MM.1S (cell line): ENCODE measurements around the gene HIP1.

Experiments
- DNase-seq: peaks from one replicate; pipeline ENCODE4 v3.0.0-alpha.2; 2015
- H2AFZ ChIP-seq: fragments of 300-600 bp; sonication (generic); 2 replicates; pipeline ENCODE4 v1.6.0; 2016; ENCODE audit warnings: antibody characterized with exemption, low read length
- H3F3A ChIP-seq: fragments of 300-600 bp; sonication (generic); 2 replicates; pipeline ENCODE4 v1.6.1; 2016; ENCODE audit warnings: mild to moderate bottlenecking, antibody characterized with exemption, low read length, moderate library complexity, mixed read lengths; ENCODE audit not compliant: insufficient read depth
- H3K27ac ChIP-seq: fragments of 300-600 bp; sonication (generic); 2 replicates; pipeline ENCODE4 v1.5.1; 2016; ENCODE audit warnings: mild to moderate bottlenecking, low read length
- H3K27me3 ChIP-seq: fragments of 300-600 bp; sonication (generic); replicated peaks from 2 replicates; pipeline ENCODE4 v1.6.0; 2016; ENCODE audit warnings: low read length; ENCODE audit not compliant: insufficient read depth
- H3K36me3 ChIP-seq: fragments of 300-600 bp; sonication (generic); replicated peaks from 2 replicates; pipeline ENCODE4 v1.6.1; 2016; ENCODE audit warnings: mild to moderate bottlenecking, low read length, mixed read lengths; ENCODE audit not compliant: insufficient read depth
- H3K4me1 ChIP-seq: fragments of 300-600 bp; sonication (generic); 2 replicates; pipeline ENCODE4 v1.6.1; 2016; ENCODE audit warnings: low read length, mixed read lengths
- H3K4me2 ChIP-seq: fragments of 300-600 bp; sonication (generic); 2 replicates; pipeline ENCODE4 v1.6.0; 2016; ENCODE audit warnings: low read depth, low read length
- H3K4me3 ChIP-seq: fragments of 300-600 bp; sonication (generic); 2 replicates; pipeline ENCODE4 v1.5.1; 2016; ENCODE audit warnings: low read length, mixed read lengths
- H3K79me2 ChIP-seq: fragments of 300-600 bp; sonication (generic); 2 replicates; pipeline ENCODE4 v1.6.1; 2016; ENCODE audit warnings: mixed run types, low read length, mixed read lengths
- H3K9ac ChIP-seq: fragments of 300-600 bp; sonication (generic); 2 replicates; pipeline ENCODE4 v1.6.1; 2016; ENCODE audit warnings: low read length, mixed read lengths
- H3K9me2 ChIP-seq: fragments of 300-600 bp; sonication (generic); replicated peaks from 2 replicates; pipeline ENCODE4 v1.6.1; 2016; ENCODE audit warnings: mild to moderate bottlenecking, low read length, mixed read lengths; ENCODE audit not compliant: insufficient read depth
- H3K9me3 ChIP-seq: fragments of 300-600 bp; sonication (generic); replicated peaks from 2 replicates; pipeline ENCODE4 v1.6.1; 2016; ENCODE audit warnings: mild to moderate bottlenecking, low read length, mixed read lengths; ENCODE audit not compliant: insufficient read depth
- H4K20me1 ChIP-seq: fragments of 300-600 bp; sonication (generic); 2 replicates; pipeline ENCODE4 v1.6.1; 2016; ENCODE audit warnings: mild to moderate bottlenecking, low read length, moderate library complexity, mixed read lengths; ENCODE audit not compliant: insufficient read depth
- EZH2 ChIP-seq: fragments of 300-600 bp; sonication (generic); optimal IDR thresholded peaks from 2 replicates; pipeline ENCODE3; 2017; ENCODE audit warnings: low read depth, mild to moderate bottlenecking, antibody characterized with exemption, low read length, mixed read lengths
- EZH2phosphoT487 ChIP-seq: fragments of 300-600 bp; sonication (generic); IDR thresholded peaks from 2 replicates; pipeline ENCODE4 v1.6.1; 2018; ENCODE audit warnings: antibody characterized with exemption, low read length
- TF ChIP-seq, protein P1 (sequence below): fragments of 300-600 bp; sonication (generic); IDR thresholded peaks from 2 replicates; pipeline ENCODE4 v1.5.1; 2016; ENCODE audit warnings: antibody characterized with exemption, low read length, mixed read lengths

The HIP1 gene

GRCh38 chr7:75649462-75649861 lies 89.3 kb downstream of the HIP1 start:
- H3K27me3 ChIP-seq, result no peaks in the 10 kb centered on the region
- no peak overlapping the region for H3K4me2 ChIP-seq
- no peaks in the 10 kb centered on the region for H3F3A ChIP-seq
- no peaks in the 10 kb centered on the region for H4K20me1 ChIP-seq
- no peak overlapping the region for H3K27ac ChIP-seq
- no peaks in the 10 kb centered on the region for H3K36me3 ChIP-seq
- no peaks in the 10 kb centered on the region for H3K9me2 ChIP-seq
- no peak overlapping the region for H3K4me3 ChIP-seq
- H3K79me2 ChIP-seq, result no peaks in the 10 kb centered on the region
- H2AFZ ChIP-seq, result no peak overlapping the region
- H3K9ac ChIP-seq, result no peak overlapping the region
- no peaks in the 10 kb centered on the region for H3K4me1 ChIP-seq
- no peaks in the 10 kb centered on the region for H3K9me3 ChIP-seq
- DNase-seq, result no peak
- TF ChIP-seq EZH2phosphoT487 (no peak), EZH2 (no peak)
- TF ChIP-seq, protein P1, sequence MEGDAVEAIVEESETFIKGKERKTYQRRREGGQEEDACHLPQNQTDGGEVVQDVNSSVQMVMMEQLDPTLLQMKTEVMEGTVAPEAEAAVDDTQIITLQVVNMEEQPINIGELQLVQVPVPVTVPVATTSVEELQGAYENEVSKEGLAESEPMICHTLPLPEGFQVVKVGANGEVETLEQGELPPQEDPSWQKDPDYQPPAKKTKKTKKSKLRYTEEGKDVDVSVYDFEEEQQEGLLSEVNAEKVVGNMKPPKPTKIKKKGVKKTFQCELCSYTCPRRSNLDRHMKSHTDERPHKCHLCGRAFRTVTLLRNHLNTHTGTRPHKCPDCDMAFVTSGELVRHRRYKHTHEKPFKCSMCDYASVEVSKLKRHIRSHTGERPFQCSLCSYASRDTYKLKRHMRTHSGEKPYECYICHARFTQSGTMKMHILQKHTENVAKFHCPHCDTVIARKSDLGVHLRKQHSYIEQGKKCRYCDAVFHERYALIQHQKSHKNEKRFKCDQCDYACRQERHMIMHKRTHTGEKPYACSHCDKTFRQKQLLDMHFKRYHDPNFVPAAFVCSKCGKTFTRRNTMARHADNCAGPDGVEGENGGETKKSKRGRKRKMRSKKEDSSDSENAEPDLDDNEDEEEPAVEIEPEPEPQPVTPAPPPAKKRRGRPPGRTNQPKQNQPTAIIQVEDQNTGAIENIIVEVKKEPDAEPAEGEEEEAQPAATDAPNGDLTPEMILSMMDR, result no peak

GRCh38 chr7:75647709-75648438 lies 90.9 kb downstream of the HIP1 start:
- H3K4me3 ChIP-seq, result no peak overlapping the region
- H3K9ac ChIP-seq, result no peak overlapping the region
- no peaks in the 10 kb centered on the region for H4K20me1 ChIP-seq
- no peak overlapping the region for H3K4me2 ChIP-seq
- no peaks in the 10 kb centered on the region for H3K4me1 ChIP-seq
- no peak for DNase-seq
- TF ChIP-seq EZH2, result no peak
- TF ChIP-seq, protein P1, result no peak
- no peak for TF ChIP-seq EZH2phosphoT487
- H3K9me2 ChIP-seq, result no peaks in the 10 kb centered on the region
- H3F3A ChIP-seq, result no peaks in the 10 kb centered on the region
- no peak overlapping the region for H2AFZ ChIP-seq
- H3K27ac ChIP-seq, result no peak overlapping the region
- no peaks in the 10 kb centered on the region for H3K9me3 ChIP-seq
- H3K79me2 ChIP-seq, result no peaks in the 10 kb centered on the region
- H3K36me3 ChIP-seq, result no peaks in the 10 kb centered on the region
- H3K27me3 ChIP-seq, result no peaks in the 10 kb centered on the region

DNA sequence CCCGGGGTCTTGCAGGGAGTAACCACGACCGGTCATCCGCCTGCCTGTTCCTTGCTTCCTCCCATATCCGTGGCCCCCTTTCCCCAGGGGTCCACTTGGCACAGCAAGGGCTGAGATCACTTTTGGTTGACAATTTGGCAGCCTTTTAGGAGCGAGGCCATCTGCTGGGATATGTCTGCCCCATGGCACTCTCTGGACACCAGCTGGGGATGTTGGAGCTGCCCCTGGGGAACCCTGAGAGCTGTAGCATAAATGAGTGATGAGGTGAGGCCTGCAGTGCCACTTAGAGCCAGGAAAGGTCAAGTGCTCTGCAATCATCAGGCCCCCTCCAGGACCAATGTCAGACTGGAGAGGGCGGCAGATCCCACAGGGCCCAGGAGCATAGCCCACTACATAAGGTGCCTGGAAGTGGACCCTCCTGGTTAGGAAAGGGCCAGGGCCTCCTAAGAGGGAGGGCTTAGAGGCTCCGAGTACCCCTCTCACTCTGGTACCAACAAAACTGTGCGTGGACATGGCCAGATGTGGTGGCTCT lies 92.1 kb downstream of the HIP1 start:
- TF ChIP-seq EZH2 (no peak), EZH2phosphoT487 (no peak)
- TF ChIP-seq, protein P1, result no peak

More for the DNA sequence above, 92.1 kb downstream of the HIP1 start:
- Histone ChIP-seq H3K4me2 (no peak overlapping the region), H3K4me3 (no peak overlapping the region), H3K9me2 (no peaks in the 10 kb centered on the region), H3K36me3 (no peaks in the 10 kb centered on the region), H3K9ac (no peak overlapping the region), H3K9me3 (no peaks in the 10 kb centered on the region), H3K79me2 (no peaks in the 10 kb centered on the region), H3K4me1 (no peaks in the 10 kb centered on the region), H3K27ac (no peak overlapping the region), H4K20me1 (no peaks in the 10 kb centered on the region), H2AFZ (no peak overlapping the region), H3K27me3 (no peaks in the 10 kb centered on the region), H3F3A (no peaks in the 10 kb centered on the region)
- no peak for DNase-seq
